Motor neuron (in vitro differentiated cells): ENCODE results near the gene SYT1. TPM values are rescaled to one million over a fixed set of nuclear protein-coding genes. Genes with fewer than 3 reads are reported as not detected.
A peak's percentile ranks its signal among the peaks of the same experiment; 100 is the strongest.

Source experiments
- ATAC-seq, 8 experiments: fragments of 200-7000 bp; cut with Tn5 transposase; replicated peaks in 6 of 8; 2 replicates each; pipeline ENCODE4 v1.8.0; 2021; ENCODE audit warnings: mild to moderate bottlenecking in 8 of 8, moderate library complexity in 8 of 8
- H3K27ac ChIP-seq, 2 donors: fragments of 250-450 bp; sonication (Bioruptor Pico); 2 replicates each; pipeline ENCODE4 v1.9.0; 2021; ENCODE audit warnings: antibody characterized with exemption in 2 of 2, mild to moderate bottlenecking in 2 of 2, moderate library complexity in 1 of 2
- H3K4me1 ChIP-seq, 2 donors: fragments of 250-450 bp; sonication (Bioruptor Pico); replicated peaks in 1 of 2; 2 replicates each; pipeline ENCODE4 v1.6.1; 2021; ENCODE audit warnings: antibody characterized with exemption in 2 of 2, mild to moderate bottlenecking in 2 of 2, moderate library complexity in 1 of 2
- H3K4me3 ChIP-seq, 5 donors: fragments of 250-450 bp; sonication (Bioruptor Pico); 2 replicates each; pipeline ENCODE4 v1.9.0; 2021; ENCODE audit warnings: antibody characterized with exemption in 5 of 5, mild to moderate bottlenecking in 5 of 5, moderate library complexity in 4 of 5
- WGBS, 10 experiments: fragments of 450-650 bp; shearing (Covaris generic); methylation state at CpG; one replicate each; pipeline ENCODE4 v1.0.0; 2022; 5-methylcytosine and 5-hydroxymethylcytosine counted together
- in situ Hi-C, 9 experiments: fragments of 400-800 bp; cut with MboI; loops; one replicate each; pipeline ENCODE4 v1.15.0; 2021; ENCODE audit warnings: low sequenced_read_pairs in 9 of 9, low pct_unique_long_range_greater_than_20kb in 2 of 9; ENCODE audit not compliant: unreplicated experiment in 9 of 9
- total RNA-seq, 8 experiments: library from RNA; unstranded; fragments of 300-600 nt; gene quantifications; 2 replicates each; pipeline versions ENCODE4 v1.2.3 to v1.2.4, GENCODE V29; 2022

SYT1 gene
- total RNA-seq, 8 experiments from 2014 or later = 0.18 to 86.3 (median 71.7) TPM; not detected in 1

GRCh38 chr12:79056775-79057174 lies 192.2 kb downstream of the SYT1 start:
- Histone ChIP-seq H3K27ac (no peak overlapping the region), H3K4me1 (peaks cover 0 to 5% of the 10 kb centered on the region in 2 donors), H3K4me3 (no peak overlapping the region)
- in situ Hi-C loops = no loop called here
- ATAC-seq = no peak

GRCh38 chr12:79057540-79057939 lies 193.0 kb downstream of the SYT1 start:
- Histone ChIP-seq H3K27ac (no peak overlapping the region), H3K4me1 (peaks cover 0 to 7% of the 10 kb centered on the region in 2 donors), H3K4me3 (no peak overlapping the region)
- ATAC-seq = no peak
- in situ Hi-C loops = no loop called here

GRCh38 chr12:79058342-79058741 lies 193.8 kb downstream of the SYT1 start:
- H3K4me1 ChIP-seq = peaks cover 0 to 7% of the 10 kb centered on the region in 2 donors
- no peak for ATAC-seq
- in situ Hi-C loops = no loop called here
- 0 to 100% (median 86%) methylated on average over 1 of the region's 1 CpG; no CpG with 5 or more reads in 5 of the 10 experiments for WGBS, 10 experiments
- no peak overlapping the region for H3K4me3 ChIP-seq
- no peak overlapping the region for H3K27ac ChIP-seq

GRCh38 chr12:79059557-79059956 lies 195.0 kb downstream of the SYT1 start:
- H3K4me1 ChIP-seq = peaks cover 0 to 7% of the 10 kb centered on the region in 2 donors
- in situ Hi-C loops = no loop called here
- peak in 3 of 8 experiments; percentile 32 to 90 (median 65) for ATAC-seq
- no peak overlapping the region for H3K27ac ChIP-seq
- no peak overlapping the region for H3K4me3 ChIP-seq

GRCh38 chr12:79063258-79063657 lies 198.7 kb downstream of the SYT1 start:
- H3K27ac ChIP-seq = no peak overlapping the region
- ATAC-seq = peak in 1 of 8 experiments; percentile 26
- 0 to 82% (median 33%) methylated on average over 1 of the region's 1 CpG; no CpG with 5 or more reads in 3 of the 10 experiments for WGBS, 10 experiments
- H3K4me3 ChIP-seq = no peak overlapping the region
- H3K4me1 ChIP-seq = peaks cover 0 to 7% of the 10 kb centered on the region in 2 donors
- in situ Hi-C loops = no loop called here

GRCh38 chr12:79067977-79068376 lies 203.4 kb downstream of the SYT1 start:
- no peak for ATAC-seq
- Histone ChIP-seq H3K4me3 (no peak overlapping the region), H3K4me1 (no peaks in the 10 kb centered on the region), H3K27ac (no peak overlapping the region)
- in situ Hi-C loops = no loop called here

GRCh38 chr12:79069009-79069408 lies 204.4 kb downstream of the SYT1 start:
- Histone ChIP-seq H3K4me3 (no peak overlapping the region), H3K27ac (no peak overlapping the region), H3K4me1 (no peaks in the 10 kb centered on the region)
- no peak for ATAC-seq
- in situ Hi-C loops = no loop called here

- no peak overlapping the region for H3K27ac ChIP-seq
- H3K4me1 ChIP-seq = no peaks in the 10 kb centered on the region
- ATAC-seq = no peak
- no peak overlapping the region for H3K4me3 ChIP-seq
- WGBS, 10 experiments = 86 to 100% (median 100%) methylated on average over 1 of the region's 1 CpG; no CpG with 5 or more reads in 3 of the 10 experiments
- in situ Hi-C loops = no loop called here
Measured at GRCh38 chr12:79071498-79071897, 206.9 kb downstream of the SYT1 start.

GRCh38 chr12:79073506-79073905 lies 208.9 kb downstream of the SYT1 start:
- Histone ChIP-seq H3K4me3 (no peak overlapping the region), H3K4me1 (no peaks in the 10 kb centered on the region), H3K27ac (no peak overlapping the region)
- WGBS, 10 experiments = 37 to 100% (median 87%) methylated on average over 1 to 2 of the region's 2 CpGs; no CpG with 5 or more reads in 2 of the 10 experiments
- no peak for ATAC-seq
- in situ Hi-C loops = no loop called here

- H3K4me1 ChIP-seq = no peaks in the 10 kb centered on the region
- 44 to 100% (median 100%) methylated on average over 1 of the region's 1 CpG for WGBS, 10 experiments
- no peak for ATAC-seq
- in situ Hi-C loops = no loop called here
- H3K4me3 ChIP-seq = no peak overlapping the region
- no peak overlapping the region for H3K27ac ChIP-seq
Measured at GRCh38 chr12:79082595-79082994, 218.0 kb downstream of the SYT1 start.

GRCh38 chr12:79083181-79083580 lies 218.6 kb downstream of the SYT1 start:
- Histone ChIP-seq H3K4me1 (no peaks in the 10 kb centered on the region), H3K4me3 (no peak overlapping the region), H3K27ac (no peak overlapping the region)
- ATAC-seq = no peak
- in situ Hi-C loops = no loop called here

- WGBS, 10 experiments = 29 to 100% (median 100%) methylated on average over 1 to 2 of the region's 2 CpGs; no CpG with 5 or more reads in 1 of the 10 experiments
- H3K4me1 ChIP-seq = no peaks in the 10 kb centered on the region
- ATAC-seq = no peak
- no peak overlapping the region for H3K4me3 ChIP-seq
- in situ Hi-C loops = no loop called here
- H3K27ac ChIP-seq = no peak overlapping the region
Measured at GRCh38 chr12:79085106-79085682, 220.6 kb downstream of the SYT1 start.

- 15 to 88% (median 74%) methylated on average over 1 to 8 of the region's 8 CpGs for WGBS, 10 experiments
- no peak overlapping the region for H3K27ac ChIP-seq
- ATAC-seq = peak in 3 of 8 experiments; percentile 27 to 65 (median 61)
Measured at GRCh38 chr12:79086541-79087296, 222.1 kb downstream of the SYT1 start.

GRCh38 chr12:79098530-79098929 lies 234.0 kb downstream of the SYT1 start:
- Histone ChIP-seq H3K27ac (no peak overlapping the region), H3K4me1 (no peaks in the 10 kb centered on the region), H3K4me3 (no peak overlapping the region)
- no peak for ATAC-seq
- in situ Hi-C loops = no loop called here
- WGBS, 10 experiments = 0 to 100% (median 80%) methylated on average over 1 to 3 of the region's 3 CpGs

More at GRCh38 chr12:79086541-79087296, 222.1 kb downstream of the SYT1 start:
- no peak overlapping the region for H3K4me3 ChIP-seq
- in situ Hi-C loops = no loop called here
- no peaks in the 10 kb centered on the region for H3K4me1 ChIP-seq
